ENCODE results near the gene RNF151. TPM values are rescaled to one million over a fixed set of nuclear protein-coding genes. Genes with fewer than 3 reads are reported as not detected.

The RNF151 gene
- total RNA-seq, 1 donor from 2014 or later = 0.24 TPM

- DNase-seq (ENCODE audit: low read depth) = no peak
These were observed 24.5 kb downstream of the RNF151 start for GRCh38 chr16:1991135-1991551.

- no peak for DNase-seq (ENCODE audit: low read depth)
These were observed 24.9 kb downstream of the RNF151 start for GRCh38 chr16:1991588-1991947.

DNA sequence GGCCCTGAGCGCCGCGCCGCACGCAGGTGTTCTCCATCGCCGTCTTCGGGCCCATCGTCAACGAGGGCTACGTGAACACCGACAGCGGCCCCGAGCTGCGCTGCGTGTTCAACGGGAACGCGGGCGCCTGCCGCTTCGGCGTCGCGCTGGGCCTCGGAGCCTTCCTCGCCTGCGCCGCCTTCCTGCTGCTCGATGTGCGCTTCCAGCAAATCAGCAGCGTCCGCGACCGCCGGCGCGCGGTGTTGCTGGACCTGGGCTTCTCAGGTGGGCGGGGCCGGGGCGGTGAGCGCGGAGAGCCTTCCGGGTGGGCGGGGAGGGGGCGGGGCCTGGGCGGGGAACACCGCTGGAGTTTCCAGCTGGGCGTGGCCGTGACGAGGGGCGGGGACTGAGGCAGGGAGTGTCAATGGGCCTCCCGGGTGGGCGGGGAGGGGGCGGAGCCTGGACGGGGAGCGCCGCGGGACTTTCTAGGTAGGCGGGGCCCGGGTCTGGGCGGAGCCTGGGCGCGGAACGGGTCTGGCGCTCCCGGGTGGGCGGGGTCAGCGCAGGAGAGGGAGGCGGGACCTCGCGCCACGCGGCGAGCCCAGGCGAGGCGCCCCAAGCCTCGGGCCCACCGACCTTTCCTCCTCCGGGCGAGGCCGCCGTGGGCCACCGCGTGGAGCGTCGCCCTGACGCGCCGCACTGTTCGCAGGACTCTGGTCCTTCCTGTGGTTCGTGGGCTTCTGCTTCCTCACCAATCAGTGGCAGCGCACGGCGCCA is 25.5 kb downstream of the RNF151 start:
- peak; percentile 71 for DNase-seq (ENCODE audit: low read depth)

GRCh38 chr16:1992704-1993317 is 26.2 kb downstream of the RNF151 start:
- no peak for DNase-seq (ENCODE audit: low read depth)

DNA sequence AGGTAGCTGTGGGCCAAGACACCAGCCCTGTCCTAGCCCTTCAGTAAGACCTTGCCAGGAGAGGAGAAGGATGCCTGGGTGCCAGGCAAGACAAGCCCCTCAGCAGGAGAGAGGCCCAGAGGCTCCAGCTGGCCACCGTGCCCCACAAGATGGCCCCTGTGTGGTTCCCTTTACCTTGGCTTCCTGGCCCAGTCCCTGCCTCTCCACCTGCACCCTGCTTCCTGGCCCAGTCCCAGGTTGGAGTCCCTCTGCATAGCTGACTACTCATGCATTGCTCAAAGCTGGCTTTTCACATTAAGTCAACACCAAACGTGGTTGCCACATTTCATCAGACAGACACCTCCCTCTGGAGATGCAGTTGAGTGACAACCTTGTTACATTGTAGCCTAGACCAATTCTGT is 27.1 kb downstream of the RNF151 start:
- DNase-seq (ENCODE audit: low read depth) = no peak

GRCh38 chr16:1997494-1998359 is 31.1 kb downstream of the RNF151 start:
- DNase-seq (ENCODE audit: low read depth) = no peak

GRCh38 chr16:1998360-1998835 is 31.7 kb downstream of the RNF151 start:
- no peak for DNase-seq (ENCODE audit: low read depth)

DNA sequence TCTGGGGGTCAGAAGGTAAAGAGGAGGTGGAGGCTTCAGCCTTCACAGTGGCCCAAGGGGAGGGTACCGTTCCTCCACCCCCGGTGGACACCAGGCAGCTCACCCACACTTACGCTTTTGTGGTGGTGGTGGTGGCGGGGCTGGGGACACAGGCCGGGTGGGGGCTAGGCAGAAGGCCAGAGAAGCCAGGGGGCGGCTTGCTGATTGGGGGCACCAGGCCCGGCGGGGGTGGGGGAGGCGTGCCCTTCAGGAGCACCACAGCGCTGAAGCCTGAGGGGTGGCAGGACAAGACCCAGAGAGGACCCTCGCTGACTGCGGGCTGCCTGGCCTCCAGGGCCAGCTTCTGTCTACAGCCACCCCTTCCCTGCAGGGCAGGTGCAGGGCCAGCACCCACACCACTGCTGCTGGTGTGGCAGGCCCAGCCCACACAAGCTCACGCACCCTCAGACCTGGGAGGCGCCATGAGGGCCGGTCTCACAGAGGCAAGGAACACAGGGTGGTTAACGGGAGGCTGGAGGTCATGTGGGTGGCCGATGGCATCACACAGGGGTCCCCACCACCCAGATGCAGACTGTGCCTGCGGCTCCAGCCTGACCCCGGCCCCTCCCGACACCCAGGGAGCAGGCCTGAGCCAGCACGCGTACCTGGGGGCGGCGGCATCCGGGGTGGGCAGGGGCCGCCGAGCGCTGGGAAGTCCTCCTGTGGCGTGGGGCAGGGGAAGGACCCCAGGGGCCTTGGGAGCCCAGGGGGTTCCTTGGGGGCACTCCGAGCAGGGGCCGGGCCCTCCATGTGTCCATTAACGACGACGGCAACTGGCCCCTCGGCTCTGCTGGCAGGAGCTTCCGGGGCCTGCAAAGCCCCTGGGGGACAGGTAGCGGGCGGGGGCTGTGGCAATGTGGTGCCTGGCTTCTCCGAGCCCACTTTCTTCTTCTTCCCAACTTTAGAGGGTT is 32.5 kb downstream of the RNF151 start:
- no peak for DNase-seq (ENCODE audit: low read depth)

DNA sequence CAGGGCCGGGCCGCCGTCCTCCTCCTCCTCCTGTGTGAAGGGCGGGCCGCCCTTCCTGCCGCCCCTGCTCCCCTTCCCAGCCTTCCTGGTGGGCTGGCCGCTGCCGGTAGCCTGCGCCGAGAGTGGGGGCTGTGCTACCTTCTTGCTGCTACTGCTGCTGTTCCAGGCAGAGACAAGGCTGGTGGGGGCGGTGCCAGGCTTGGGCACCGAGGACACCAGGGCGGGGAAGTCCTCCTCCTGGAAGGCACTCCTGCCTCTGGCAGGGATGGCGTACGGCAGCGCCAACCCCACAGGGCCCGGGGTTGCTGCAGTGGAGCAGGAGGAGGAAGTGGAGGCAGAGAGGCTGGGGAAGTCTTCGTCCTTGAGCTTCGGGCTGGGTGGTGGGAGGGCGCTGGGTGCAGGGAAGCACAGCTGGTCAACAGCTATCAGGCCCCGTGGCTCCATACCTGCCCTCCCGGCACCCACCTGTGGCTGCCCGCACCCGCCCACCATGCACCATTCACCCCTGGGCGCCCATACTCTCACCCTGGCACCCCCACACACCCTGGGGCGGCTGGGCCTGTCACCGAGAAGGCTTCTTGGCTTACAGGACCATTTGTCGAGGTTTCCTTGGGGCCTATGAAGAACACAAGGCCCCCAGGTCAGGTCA is 33.3 kb downstream of the RNF151 start:
- DNase-seq (ENCODE audit: low read depth) = no peak

DNA sequence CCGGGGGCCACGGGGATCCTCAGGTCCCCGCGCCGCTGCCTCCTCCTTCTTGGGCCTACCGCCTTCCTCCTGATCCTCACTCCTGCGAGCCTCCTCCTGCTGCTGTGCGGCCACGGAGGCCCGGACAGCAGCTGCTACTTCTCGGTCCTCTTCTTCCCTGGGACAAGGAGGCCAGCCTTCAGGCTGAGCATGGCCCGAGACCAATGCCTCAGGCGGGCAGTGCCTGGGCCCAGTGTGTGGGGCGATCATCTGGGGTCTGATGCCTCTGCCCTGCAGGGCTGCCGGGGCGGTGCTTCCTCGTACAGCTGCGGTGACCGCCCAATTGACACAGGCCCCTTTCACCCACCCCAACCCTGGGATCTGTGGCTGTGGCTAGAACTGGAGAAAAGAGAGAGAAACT is 34.4 kb downstream of the RNF151 start:
- DNase-seq (ENCODE audit: low read depth) = no peak

DNA sequence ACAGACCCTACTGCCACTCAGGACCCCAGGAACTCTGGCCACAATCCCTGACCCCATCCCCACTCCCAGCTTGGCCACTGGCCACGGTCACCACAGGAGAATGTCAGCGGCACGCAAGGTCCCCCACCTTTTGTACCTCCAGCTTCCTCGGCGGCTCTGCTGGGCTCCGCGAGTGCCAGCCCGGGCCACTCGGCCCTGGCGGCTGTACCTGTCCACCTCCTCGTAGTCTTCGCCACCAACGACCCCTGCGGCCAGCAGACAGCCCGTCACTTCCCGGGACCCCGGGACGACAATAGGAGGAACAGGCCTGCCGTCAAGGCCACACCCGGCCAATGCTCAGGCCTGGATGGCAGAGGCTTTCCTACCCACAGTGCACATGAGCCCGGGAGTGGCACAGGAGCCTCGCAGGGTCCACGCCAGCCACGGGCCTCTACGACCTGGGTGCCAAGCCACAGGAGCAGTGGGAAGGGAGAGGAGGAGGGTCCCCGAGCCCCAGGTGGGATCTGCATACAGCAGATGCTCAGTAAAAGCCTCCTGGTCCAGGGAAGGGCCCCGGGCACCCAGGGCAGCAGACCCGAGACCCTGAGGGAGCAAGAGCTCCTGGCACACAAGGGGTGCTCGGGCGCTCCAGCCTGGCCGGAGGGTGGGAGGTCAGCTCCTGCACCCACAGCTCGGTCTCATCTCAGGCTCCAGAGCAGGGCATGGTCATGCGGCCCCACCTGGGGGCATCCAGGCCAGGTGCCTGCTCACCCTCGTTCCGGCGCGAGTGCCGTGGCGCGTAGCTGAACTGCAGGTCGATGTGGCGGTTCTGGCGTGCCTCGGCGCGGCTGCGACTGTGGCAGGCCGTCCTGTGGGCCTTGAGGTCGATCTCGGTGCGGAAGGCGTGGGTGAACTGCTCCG is 35.0 kb downstream of the RNF151 start:
- DNase-seq (ENCODE audit: low read depth) = no peak

DNA sequence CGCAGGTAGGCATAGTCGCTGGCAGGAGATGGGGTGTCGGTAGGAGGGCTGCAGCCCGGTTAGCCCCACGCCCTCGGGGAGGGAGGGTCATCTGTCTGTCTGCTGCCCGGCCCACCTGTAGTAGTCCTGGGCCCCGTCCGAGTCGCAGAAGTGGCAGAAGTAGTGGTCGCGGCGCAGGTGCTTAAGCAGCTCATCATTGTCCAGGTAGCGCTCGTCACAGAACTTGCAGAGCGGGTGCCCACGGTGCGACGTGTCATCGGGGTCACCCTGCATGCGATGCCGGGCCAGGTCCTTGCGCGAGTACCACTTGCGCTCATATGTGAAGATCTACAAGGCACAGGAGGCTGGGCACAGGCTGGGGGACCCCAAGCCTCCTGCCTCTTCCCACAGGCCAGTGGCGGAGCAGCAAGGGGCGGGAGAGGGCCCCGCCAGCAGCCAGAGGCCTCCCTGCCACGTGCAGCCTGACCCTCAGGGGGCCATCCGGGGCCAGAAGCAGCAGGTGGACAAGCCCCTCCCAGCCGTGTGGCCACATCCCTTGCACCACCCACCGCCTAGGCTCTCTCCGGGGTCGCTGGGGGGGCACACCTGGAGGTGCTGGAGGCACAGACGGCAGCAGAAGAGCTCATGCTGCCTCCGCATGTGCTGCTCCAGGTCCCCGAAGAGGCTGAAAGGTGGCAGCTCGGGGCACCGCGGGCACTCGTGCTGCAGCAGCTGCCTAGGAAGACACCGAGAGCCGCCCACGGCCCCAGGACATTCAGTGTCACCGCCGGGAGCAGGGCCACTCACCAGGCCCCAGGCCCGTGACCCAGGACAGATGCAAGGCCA is 36.0 kb downstream of the RNF151 start:
- peak; percentile 41 for DNase-seq (ENCODE audit: low read depth)

- DNase-seq (ENCODE audit: low read depth) = no peak
These were observed 36.7 kb downstream of the RNF151 start for GRCh38 chr16:2003231-2003826.

DNA sequence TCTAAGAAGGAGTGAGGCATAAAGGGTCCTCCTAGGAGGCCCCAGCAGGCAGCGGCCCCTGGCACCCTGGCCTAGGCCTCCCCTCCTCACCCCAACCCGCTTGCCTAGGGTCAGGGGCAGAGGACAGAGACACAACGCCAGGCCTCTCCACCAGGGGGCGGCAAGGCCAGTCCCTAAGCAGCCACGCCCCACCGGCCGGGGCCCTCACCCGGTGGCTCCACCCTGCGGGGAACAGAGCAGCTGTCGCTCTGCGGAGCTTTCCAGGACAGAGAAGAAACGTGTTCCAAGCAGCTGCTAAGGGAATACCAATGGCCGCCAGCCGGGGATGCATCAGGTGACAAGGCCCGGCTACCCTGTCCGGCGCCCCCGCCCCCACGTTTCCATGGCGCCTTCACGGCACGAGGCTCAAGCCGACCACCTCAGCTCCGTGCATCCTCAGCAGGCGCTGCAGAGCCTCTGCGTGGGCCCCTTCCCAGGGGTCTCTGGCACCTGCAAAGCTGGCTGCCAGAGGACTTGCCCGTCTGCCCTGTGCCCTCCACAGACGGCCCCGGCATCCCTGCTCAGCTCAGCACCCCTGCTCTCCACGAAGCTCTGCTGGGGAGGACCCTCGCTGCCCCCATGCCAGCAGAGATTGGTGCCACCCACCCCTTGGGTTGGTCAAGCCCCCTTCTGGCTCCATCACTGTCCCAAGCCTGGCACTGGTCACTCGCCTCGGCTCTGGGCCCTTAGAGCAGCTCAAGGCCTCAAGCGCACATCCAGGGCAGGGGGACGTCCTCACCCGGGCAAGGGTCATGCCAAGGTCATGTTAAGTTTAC is 37.4 kb downstream of the RNF151 start:
- DNase-seq (ENCODE audit: low read depth) = peak; percentile 99

- DNase-seq (ENCODE audit: low read depth) = peak; percentile 66
These were observed 38.3 kb downstream of the RNF151 start for GRCh38 chr16:2004795-2005517.

DNA sequence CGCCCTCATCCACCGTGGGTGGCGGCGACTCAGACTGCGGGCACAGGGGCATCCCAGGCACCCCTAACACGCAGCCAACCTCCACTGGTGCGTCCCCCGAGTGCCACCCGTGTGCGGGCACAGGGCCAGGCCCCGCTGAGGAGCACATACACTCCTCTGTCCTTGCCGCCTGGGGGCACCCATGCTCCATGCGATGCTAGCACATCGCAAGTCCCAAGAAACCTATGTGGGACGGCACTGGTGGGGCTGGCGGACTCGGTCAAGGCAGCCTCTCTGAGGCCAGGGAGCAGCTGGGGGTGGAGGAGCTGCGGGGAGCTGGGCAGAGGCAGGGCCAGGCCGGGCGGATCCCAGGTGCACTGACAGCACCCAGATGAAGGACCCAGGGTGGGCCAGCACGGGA is 39.0 kb downstream of the RNF151 start:
- DNase-seq (ENCODE audit: low read depth) = no peak

Measured in myocyte (in vitro differentiated cells).